ENCODE data around the gene ETV3. TPM values are rescaled to one million over a fixed set of nuclear protein-coding genes. Genes with fewer than 3 reads are reported as not detected.

Gene ETV3
- total RNA-seq, 4 donors from 2014 or later: 8.6 to 13.4 (median 11.4) TPM

DNA sequence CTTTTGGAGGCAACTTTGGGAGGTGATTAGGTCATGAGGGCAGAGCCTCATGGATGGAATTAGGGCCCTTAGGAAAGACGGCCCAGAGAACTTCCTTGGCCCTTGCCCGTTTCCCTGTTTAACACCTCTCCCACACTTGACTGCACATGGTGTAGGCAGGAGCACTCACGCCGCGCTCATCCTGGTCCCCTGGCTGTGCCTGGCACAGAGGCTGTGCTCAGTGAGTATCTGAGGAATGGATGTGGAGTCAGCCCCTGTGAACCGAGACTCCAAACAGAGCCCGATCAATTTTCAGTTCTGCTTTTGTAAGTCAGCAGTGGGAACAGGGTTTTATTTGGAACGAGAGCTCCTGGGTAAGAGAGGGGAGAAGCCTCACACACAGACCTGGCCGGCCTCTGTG is 29.8 kb upstream of the ETV3 start:
- no peaks in the 10 kb centered on the region for H3K4me1 ChIP-seq
- intact Hi-C loops (cut with DNase I; ENCODE audit: low total_unique reads): loop anchor here (10.0 kb wide), 1 partner anchor 317 kb away; no protein-coding TSS in a partner anchor
- in situ Hi-C loops (cut with MboI; ENCODE audit: low sequenced_read_pairs in 4 of 4): no loop called here
- no peaks in the 10 kb centered on the region for H3K27me3 ChIP-seq
- no peak overlapping the region for H3K27ac ChIP-seq
- no peak for DNase-seq
- TF ChIP-seq CTCF (IDR thresholded peaks at IDR 0.05 in 4 of 5, conservative IDR thresholded peaks at IDR 0.05 in 1 of 5): no peak
- no peak for TF ChIP-seq POLR2A (IDR thresholded peaks at IDR 0.05)
- no peak for ATAC-seq
- no peaks in the 10 kb centered on the region for H3K9me3 ChIP-seq
- H3K36me3 ChIP-seq: no peaks in the 10 kb centered on the region
- H3K4me3 ChIP-seq: no peak overlapping the region

DNA sequence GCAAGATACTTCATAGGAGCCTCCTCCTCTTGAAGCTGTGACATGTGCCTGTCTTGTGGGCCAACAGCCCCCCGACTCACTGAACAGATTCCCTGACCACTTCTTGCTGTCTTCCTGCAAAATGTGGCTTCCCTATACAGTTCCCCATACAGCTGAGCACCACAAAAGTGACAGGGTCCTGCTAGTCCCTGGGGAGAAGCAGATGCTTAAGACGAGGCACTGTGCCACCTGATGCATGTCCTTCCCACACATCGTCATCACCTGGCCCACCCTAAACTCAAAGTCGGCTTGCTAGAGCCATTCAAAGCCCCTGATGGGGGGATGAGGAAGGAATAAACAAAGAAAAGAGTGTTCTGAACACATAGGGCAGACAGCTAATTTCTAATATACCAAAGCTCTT is 29.2 kb upstream of the ETV3 start:
- in situ Hi-C loops (cut with MboI; ENCODE audit: low sequenced_read_pairs in 4 of 4) (no loop called here), intact Hi-C loops (cut with DNase I; ENCODE audit: low total_unique reads) (loop anchor here (10.0 kb wide), 1 partner anchor 317 kb away; no protein-coding TSS in a partner anchor)
- Histone ChIP-seq H3K36me3 (no peaks in the 10 kb centered on the region), H3K27ac (no peak overlapping the region), H3K9me3 (no peaks in the 10 kb centered on the region), H3K4me3 (no peak overlapping the region), H3K27me3 (no peaks in the 10 kb centered on the region), H3K4me1 (no peaks in the 10 kb centered on the region)
- TF ChIP-seq POLR2A (IDR thresholded peaks at IDR 0.05) (no peak), CTCF (IDR thresholded peaks at IDR 0.05 in 4 of 5, conservative IDR thresholded peaks at IDR 0.05 in 1 of 5) (no peak)
- ATAC-seq: no peak
- no peak for DNase-seq

GRCh38 chr1:157166590-157166989 is 28.4 kb upstream of the ETV3 start:
- no peak for DNase-seq
- no peak for ATAC-seq
- Histone ChIP-seq H3K4me3 (no peak overlapping the region), H3K27me3 (no peaks in the 10 kb centered on the region), H3K4me1 (no peaks in the 10 kb centered on the region), H3K36me3 (no peaks in the 10 kb centered on the region), H3K27ac (no peak overlapping the region), H3K9me3 (no peaks in the 10 kb centered on the region)
- in situ Hi-C loops (cut with MboI; ENCODE audit: low sequenced_read_pairs in 4 of 4): no loop called here
- intact Hi-C loops (cut with DNase I; ENCODE audit: low total_unique reads): loop anchor here (10.0 kb wide), 1 partner anchor 318 kb away; no protein-coding TSS in a partner anchor
- TF ChIP-seq CTCF (IDR thresholded peaks at IDR 0.05 in 4 of 5, conservative IDR thresholded peaks at IDR 0.05 in 1 of 5) (no peak), POLR2A (IDR thresholded peaks at IDR 0.05) (no peak)

DNA sequence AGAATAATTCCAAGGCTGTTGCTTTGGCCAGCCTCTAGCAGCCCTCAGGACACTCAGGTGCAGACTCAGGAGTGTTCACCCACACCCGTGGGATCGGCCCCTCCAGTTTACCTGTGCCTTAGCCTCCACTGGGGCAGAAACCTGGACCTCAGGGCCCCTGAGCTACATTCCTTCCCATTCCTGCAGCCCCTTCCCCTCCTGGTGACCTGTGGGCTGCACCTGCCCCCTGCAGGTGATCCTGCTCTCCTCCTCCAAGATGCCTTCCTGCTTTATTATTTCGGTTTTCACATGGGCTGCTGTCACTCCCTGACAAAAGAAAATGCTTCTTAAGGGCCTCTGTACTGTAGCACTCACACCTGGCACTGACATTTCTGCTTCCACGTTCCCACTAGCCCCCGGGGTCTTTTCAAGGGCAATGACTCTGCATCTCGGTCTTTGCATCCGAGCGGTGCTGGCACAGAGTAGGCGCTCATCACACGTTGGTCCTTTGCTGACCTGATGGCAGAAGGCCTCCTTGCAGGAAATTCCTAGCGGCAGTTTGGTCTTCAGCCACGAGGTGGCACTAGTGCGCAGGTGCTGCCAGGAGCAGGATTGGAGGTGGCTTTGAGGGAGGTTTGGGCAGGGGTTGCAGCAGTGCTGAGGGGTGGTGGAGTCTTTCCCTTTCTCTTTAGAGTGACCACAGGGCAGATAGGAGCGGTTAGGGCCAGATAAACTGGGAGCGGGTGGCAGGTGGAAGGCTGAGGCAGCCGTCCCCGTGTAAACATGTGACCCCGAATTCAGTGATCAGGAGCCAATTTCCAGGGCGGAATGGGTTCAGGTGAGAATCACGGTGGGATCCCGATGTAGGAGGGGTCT is 25.3 kb upstream of the ETV3 start:
- TF ChIP-seq POLR2A (IDR thresholded peaks at IDR 0.05): no peak
- TF ChIP-seq CTCF (IDR thresholded peaks at IDR 0.05 in 4 of 5, conservative IDR thresholded peaks at IDR 0.05 in 1 of 5): peak; percentile 40 to 90 (median 62)
- H3K4me3 ChIP-seq: peak overlapping the region in 1 of 4 donors; percentile 28
- intact Hi-C loops (cut with DNase I; ENCODE audit: low total_unique reads): loop anchor here (10.0 kb wide), 1 partner anchor 321 kb away; no protein-coding TSS in a partner anchor
- H3K27ac ChIP-seq: no peak overlapping the region
- H3K9me3 ChIP-seq: no peaks in the 10 kb centered on the region
- H3K27me3 ChIP-seq: no peaks in the 10 kb centered on the region
- no peaks in the 10 kb centered on the region for H3K4me1 ChIP-seq
- ATAC-seq (peak; percentile 36 to 75), DNase-seq (peak in 1 of 2 donors; percentile 41)
- H3K36me3 ChIP-seq: no peaks in the 10 kb centered on the region
- in situ Hi-C loops (cut with MboI; ENCODE audit: low sequenced_read_pairs in 4 of 4): loop anchor here in 2 of 4 donors (5.0 kb wide), 2 partner anchors 66 to 71 kb away; partner anchors contain the start of gene ETV3L (in 1 of the 2)

Data from gastrocnemius medialis (tissue), 4 donors.